ENCODE measurements around the gene C15orf40.

C15orf40 gene

DNA sequence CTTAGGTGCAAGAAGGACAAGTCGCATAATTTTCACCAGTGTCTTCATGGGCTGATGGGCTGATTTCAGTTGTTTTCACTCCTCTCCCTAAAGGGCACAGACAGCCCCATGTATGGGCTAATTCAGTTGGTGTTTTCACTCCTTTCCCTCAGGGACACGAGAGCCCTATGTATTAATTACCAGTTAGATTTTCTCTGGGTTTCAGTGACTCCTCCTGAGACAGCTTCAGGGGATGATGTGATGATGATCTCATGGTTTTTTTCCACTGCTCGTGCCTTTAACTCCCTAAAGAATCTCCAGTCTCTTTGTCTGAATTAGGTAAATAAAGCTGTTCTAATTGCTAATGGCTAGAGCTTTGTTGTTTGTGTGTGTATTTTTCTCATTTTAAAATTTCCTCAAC lies 15.5 kb downstream of the C15orf40 start:
- no peak for TF ChIP-seq CTCF (IDR thresholded peaks at IDR 0.05; ENCODE audit: control insufficient read depth, extremely low read depth, insufficient read depth)
- H3K4me3 ChIP-seq (ENCODE audit: low read depth, low read length) = no peak overlapping the region
- DNase-seq (ENCODE audit: low read depth) = no peak

DNA sequence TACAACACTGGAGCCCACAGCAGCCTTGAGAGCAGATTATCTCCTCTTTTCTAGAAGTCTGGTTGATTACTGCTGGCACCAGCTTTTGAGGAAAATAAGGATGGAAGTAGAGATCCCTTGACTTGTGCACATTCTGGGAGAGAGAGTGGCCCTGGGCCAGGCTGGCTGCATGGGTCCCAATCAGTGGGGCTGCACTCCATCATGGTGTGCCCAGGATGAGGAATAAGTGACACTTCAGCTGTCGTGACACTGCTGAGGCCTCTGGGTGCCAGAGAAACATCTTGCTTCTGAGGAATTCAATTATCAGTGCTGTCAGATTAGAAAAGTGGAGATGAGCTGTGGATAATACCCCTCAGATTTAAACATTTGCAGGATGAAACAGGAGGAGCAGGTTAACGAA lies 16.4 kb downstream of the C15orf40 start:
- no peak for DNase-seq (ENCODE audit: low read depth)
- H3K4me3 ChIP-seq (ENCODE audit: low read depth, low read length) = no peak overlapping the region
- TF ChIP-seq CTCF (IDR thresholded peaks at IDR 0.05; ENCODE audit: control insufficient read depth, extremely low read depth, insufficient read depth) = no peak

GRCh38 chr15:82993144-82993543 lies 18.3 kb downstream of the C15orf40 start:
- no peak for DNase-seq (ENCODE audit: low read depth)
- no peak for TF ChIP-seq CTCF (IDR thresholded peaks at IDR 0.05; ENCODE audit: control insufficient read depth, extremely low read depth, insufficient read depth)
- H3K4me3 ChIP-seq (ENCODE audit: low read depth, low read length) = no peak overlapping the region

DNA sequence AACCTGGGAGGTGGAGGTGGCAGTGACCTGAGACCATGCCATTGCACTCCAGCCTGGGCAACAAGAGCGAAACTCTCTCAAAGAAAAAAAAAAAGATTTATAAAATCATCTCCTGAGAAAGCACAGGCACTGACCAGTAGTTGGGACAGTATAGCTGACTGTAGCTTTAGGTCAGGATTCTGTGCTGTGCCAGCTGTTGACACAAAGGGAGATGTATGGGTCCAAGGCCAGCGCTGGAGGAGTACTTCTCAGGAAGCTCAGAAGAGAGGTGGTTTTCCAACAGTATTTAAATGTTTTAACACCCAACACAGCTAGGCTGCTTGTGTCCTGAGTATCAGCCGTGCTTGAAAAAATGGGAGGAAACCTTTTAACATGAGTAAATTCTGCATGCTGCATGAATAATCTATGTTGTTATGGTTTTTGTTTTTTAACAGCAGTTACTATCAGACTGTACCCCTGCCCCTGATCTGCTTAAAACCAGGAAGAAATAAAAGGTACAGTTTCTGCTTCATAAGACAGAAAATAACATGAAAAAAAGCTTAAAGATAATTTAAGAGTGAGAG lies 18.9 kb downstream of the C15orf40 start:
- H3K4me3 ChIP-seq (ENCODE audit: low read depth, low read length) = no peak overlapping the region
- no peak for DNase-seq (ENCODE audit: low read depth)
- TF ChIP-seq CTCF (IDR thresholded peaks at IDR 0.05; ENCODE audit: control insufficient read depth, extremely low read depth, insufficient read depth) = no peak

DNA sequence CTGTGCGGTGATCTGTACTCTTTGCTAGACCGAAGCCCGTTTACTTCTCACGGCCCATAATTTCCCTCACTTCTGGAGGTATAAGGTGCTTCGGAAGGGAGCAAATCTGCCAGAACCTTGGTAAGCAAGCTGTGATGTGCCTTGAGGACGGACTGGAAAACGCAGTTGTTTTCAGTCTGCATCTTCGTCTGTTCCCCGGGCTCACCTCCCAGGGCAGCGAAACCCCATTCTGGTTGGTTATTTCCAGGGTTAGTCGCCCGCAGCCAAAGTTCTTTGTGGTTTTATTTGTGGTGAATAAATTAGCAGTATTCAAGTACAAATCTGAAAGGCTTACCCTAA lies 25.0 kb downstream of the C15orf40 start:
- no peak for TF ChIP-seq CTCF (IDR thresholded peaks at IDR 0.05; ENCODE audit: control insufficient read depth, extremely low read depth, insufficient read depth)
- H3K4me3 ChIP-seq (ENCODE audit: low read depth, low read length) = peak overlapping the region; percentile 99
- DNase-seq (ENCODE audit: low read depth) = no peak

- H3K4me3 ChIP-seq (ENCODE audit: low read depth, low read length) = peak within 1 kb of the TSS; percentile 99
- no peak for TF ChIP-seq CTCF (IDR thresholded peaks at IDR 0.05; ENCODE audit: control insufficient read depth, extremely low read depth, insufficient read depth)
- peak; percentile 94 for DNase-seq (ENCODE audit: low read depth)
Observed at GRCh38 chr15:82985688-82986441, 25.6 kb downstream of the C15orf40 start, which contains the start of gene RAMAC. Gene RAMAC (plus strand): TSS chr15:82986210. CDS start chr15:82989019, 2,809 bp downstream.

- DNase-seq (ENCODE audit: low read depth) = no peak
- no peak overlapping the region for H3K4me3 ChIP-seq (ENCODE audit: low read depth, low read length)
- TF ChIP-seq CTCF (IDR thresholded peaks at IDR 0.05; ENCODE audit: control insufficient read depth, extremely low read depth, insufficient read depth) = no peak
Observed at GRCh38 chr15:82980981-82981380, 30.5 kb downstream of the C15orf40 start.

Data from LNCaP clone FGC (cell line).